Renal cortex interstitium (tissue), 15 donors: Measurements from ENCODE around the gene FBXO9. TPM values are rescaled to one million over a fixed set of nuclear protein-coding genes. Genes with fewer than 3 reads are reported as not detected.

Experiments used
- DNase-seq, 11 donors: peaks; one replicate each; pipeline ENCODE4 v3.0.0-alpha.2; 2013; ENCODE audit warnings: low read depth in 9 of 11, low spot score in 4 of 11; ENCODE audit errors: extremely low read depth in 1 of 11
- long read RNA-seq, 16 experiments: transcript quantifications; one replicate each; lab custom pipeline, GENCODE V29; 2026
- polyA plus RNA-seq, 3 donors: library from polyadenylated mRNA; unstranded; fragments of 120-200 nt; gene quantifications; one replicate each; pipeline ENCODE4 v1.2.1, GENCODE V29; 2013; ENCODE audit not compliant: insufficient read length in 3 of 3

Gene FBXO9
- 100 to 1,000 TPM in 1 of 3 donors, 10 to 100 TPM in 2; 89.6 to 122 (median 94.2) TPM for polyA plus RNA-seq
- long read RNA-seq, donor 1, partial matches to known transcripts: 5 of 6 reads
- long read RNA-seq, donor 1, other reads (novel, unspliced or antisense): 0 of 6 reads
- long read RNA-seq, donor 2, partial matches to known transcripts: 12 of 18 reads
- long read RNA-seq, donor 2, other reads (novel, unspliced or antisense): 6 of 18 reads
- long read RNA-seq, donor 3, partial matches to known transcripts: 0 of 8 reads
- long read RNA-seq, donor 3, other reads (novel, unspliced or antisense): 8 of 8 reads
- long read RNA-seq, donor 4, partial matches to known transcripts: 7 of 14 reads
- long read RNA-seq, donor 4, other reads (novel, unspliced or antisense): 5 of 14 reads
- long read RNA-seq, donor 5: 0 reads
- long read RNA-seq, donor 6, partial matches to known transcripts: 15 of 15 reads
- long read RNA-seq, donor 6, other reads (novel, unspliced or antisense): 0 of 15 reads
- long read RNA-seq, donor 7, partial matches to known transcripts: 6 of 15 reads
- long read RNA-seq, donor 7, other reads (novel, unspliced or antisense): 9 of 15 reads
- long read RNA-seq, donor 8: 0 reads
- long read RNA-seq, donor 9: 0 reads
- long read RNA-seq, donor 10, partial matches to known transcripts: 0 of 5 reads
- long read RNA-seq, donor 10, other reads (novel, unspliced or antisense): 5 of 5 reads
- long read RNA-seq, donor 11, partial matches to known transcripts: 6 of 12 reads
- long read RNA-seq, donor 11, other reads (novel, unspliced or antisense): 5 of 12 reads
- long read RNA-seq, donor 12, partial matches to known transcripts: 0 of 1 reads
- long read RNA-seq, donor 12, other reads (novel, unspliced or antisense): 0 of 1 reads
- long read RNA-seq, donor 13: 0 reads
- long read RNA-seq, donor 14, partial matches to known transcripts: 0 of 7 reads
- long read RNA-seq, donor 14, other reads (novel, unspliced or antisense): 7 of 7 reads
- long read RNA-seq, donor 15, partial matches to known transcripts: 0 of 5 reads
- long read RNA-seq, donor 15, other reads (novel, unspliced or antisense): 5 of 5 reads
- long read RNA-seq, donor 16, partial matches to known transcripts: 11 of 27 reads
- long read RNA-seq, donor 16, other reads (novel, unspliced or antisense): 16 of 27 reads

- peak in 9 of 11 donors; percentile 25 to 72 (median 67) for DNase-seq
Observed at GRCh38 chr6:53065266-53066076, at the start of gene FBXO9. Gene FBXO9, plus strand, starts transcription at chr6:53065404. Its CDS starts 386 bp downstream, at chr6:53065790.

- DNase-seq: no peak
Observed at GRCh38 chr6:53015486-53015885, 49.7 kb upstream of the FBXO9 start.

- DNase-seq: no peak
Observed at GRCh38 chr6:53018446-53018845, 46.8 kb upstream of the FBXO9 start.

GRCh38 chr6:53020005-53020744 lies 45.0 kb upstream of the FBXO9 start:
- DNase-seq: no peak

- no peak for DNase-seq
Observed at GRCh38 chr6:53023323-53023722, 41.9 kb upstream of the FBXO9 start.

GRCh38 chr6:53026526-53026925 lies 38.7 kb upstream of the FBXO9 start:
- DNase-seq: no peak

- no peak for DNase-seq
Observed at GRCh38 chr6:53027131-53027718, 38.0 kb upstream of the FBXO9 start.

GRCh38 chr6:53028467-53028866 lies 36.7 kb upstream of the FBXO9 start:
- no peak for DNase-seq

- DNase-seq: no peak
Observed at GRCh38 chr6:53029257-53029656, 35.9 kb upstream of the FBXO9 start.

GRCh38 chr6:53029761-53030160 lies 35.4 kb upstream of the FBXO9 start:
- no peak for DNase-seq

- DNase-seq: no peak
Observed at GRCh38 chr6:53031281-53031680, 33.9 kb upstream of the FBXO9 start.

- no peak for DNase-seq
Observed at GRCh38 chr6:53032849-53033248, 32.4 kb upstream of the FBXO9 start.

GRCh38 chr6:53033764-53034163 lies 31.4 kb upstream of the FBXO9 start:
- DNase-seq: peak in 1 of 11 donors; percentile 7

- DNase-seq: no peak
Observed at GRCh38 chr6:53035549-53036213, 29.5 kb upstream of the FBXO9 start.

GRCh38 chr6:53038141-53038540 lies 27.1 kb upstream of the FBXO9 start:
- no peak for DNase-seq

GRCh38 chr6:53038596-53038995 lies 26.6 kb upstream of the FBXO9 start:
- no peak for DNase-seq

GRCh38 chr6:53041356-53041755 lies 23.8 kb upstream of the FBXO9 start:
- DNase-seq: no peak
